GM23248 (cell line): Measurements from ENCODE around the gene CNTNAP5. TPM values are rescaled to one million over a fixed set of nuclear protein-coding genes. Genes with fewer than 3 reads are reported as not detected.

ENCODE experiments used
- DNase-seq: peaks from one replicate; pipeline ENCODE4 v3.0.0-alpha.2; 2015
- H2AFZ ChIP-seq: fragments of 200-600 bp; sonication (generic); 2 replicates; pipeline ENCODE4 v1.6.1; 2016; ENCODE audit warnings: antibody characterized with exemption
- H3F3A ChIP-seq: fragments of 200-600 bp; sonication (generic); 2 replicates; pipeline ENCODE4 v1.6.1; 2016; ENCODE audit warnings: mild to moderate bottlenecking, antibody characterized with exemption, mixed run types; ENCODE audit not compliant: insufficient read depth
- H3K27ac ChIP-seq: fragments of 200-600 bp; sonication (generic); 2 replicates; pipeline ENCODE4 v1.5.1; 2016; ENCODE audit warnings: mild to moderate bottlenecking
- H3K27me3 ChIP-seq: fragments of 200-600 bp; sonication (generic); replicated peaks from 2 replicates; pipeline ENCODE4 v1.6.1; 2016; ENCODE audit warnings: mild to moderate bottlenecking; ENCODE audit not compliant: insufficient read depth
- H3K36me3 ChIP-seq: fragments of 200-600 bp; sonication (generic); 2 replicates; pipeline ENCODE4 v1.6.1; 2016; ENCODE audit warnings: low read depth, mild to moderate bottlenecking
- H3K4me1 ChIP-seq: fragments of 200-600 bp; sonication (generic); 2 replicates; pipeline ENCODE4 v1.6.1; 2016; ENCODE audit warnings: mild to moderate bottlenecking; ENCODE audit not compliant: insufficient read depth
- H3K4me2 ChIP-seq: fragments of 200-600 bp; sonication (generic); one replicate; pipeline ENCODE4 v1.6.1; 2016; ENCODE audit warnings: mild to moderate bottlenecking; ENCODE audit not compliant: unreplicated experiment
- H3K4me3 ChIP-seq: fragments of 200-600 bp; sonication (generic); 2 replicates; pipeline ENCODE4 v1.5.1; 2016; ENCODE audit warnings: mild to moderate bottlenecking
- H3K79me2 ChIP-seq: fragments of 200-600 bp; sonication (generic); 2 replicates; pipeline ENCODE4 v1.6.1; 2016; ENCODE audit warnings: mild to moderate bottlenecking; ENCODE audit not compliant: insufficient read depth
- H3K9ac ChIP-seq: fragments of 200-600 bp; sonication (generic); 2 replicates; pipeline ENCODE4 v1.6.1; 2016; ENCODE audit warnings: mild to moderate bottlenecking
- H3K9me2 ChIP-seq: fragments of 200-600 bp; sonication (generic); 2 replicates; pipeline ENCODE4 v1.6.1; 2016; ENCODE audit warnings: mixed run types, mild to moderate bottlenecking, moderate library complexity; ENCODE audit not compliant: insufficient read depth
- H3K9me3 ChIP-seq: fragments of 200-600 bp; sonication (generic); one replicate; pipeline ENCODE4 v1.6.1; 2017; ENCODE audit warnings: low read depth
- H4K20me1 ChIP-seq: fragments of 200-600 bp; sonication (generic); 2 replicates; pipeline ENCODE4 v1.6.0; 2016; ENCODE audit not compliant: insufficient read depth
- EZH2 ChIP-seq: fragments of 200-600 bp; sonication (generic); IDR thresholded peaks from 2 replicates; pipeline ENCODE4 v1.6.1; 2018; ENCODE audit warnings: antibody characterized with exemption, mild to moderate bottlenecking; ENCODE audit not compliant: insufficient read depth, poor library complexity, severe bottlenecking
- EZH2phosphoT487 ChIP-seq: fragments of 200-600 bp; sonication (generic); IDR thresholded peaks from 2 replicates; pipeline ENCODE4 v1.6.1; 2018; ENCODE audit warnings: antibody characterized with exemption, moderate library complexity, mild to moderate bottlenecking, low read depth; ENCODE audit not compliant: insufficient read depth
- WGBS, 2 experiments: methylation state at CpG; one replicate each; pipeline ENCODE4 v1.1.6; 2015 to 2017; ENCODE audit warnings: low lambda C conversion rate in 2 of 2, low coverage in 1 of 2; ENCODE audit errors: missing lambda C conversion rate in 2 of 2; 5-methylcytosine and 5-hydroxymethylcytosine counted together
- in situ Hi-C: fragments of 300-500 bp; cut with MboI; formaldehyde crosslinking; loops from 2 replicates; pipeline ENCODE4 v1.15.0; 2020
- polyA plus RNA-seq: library from polyadenylated mRNA; unstranded; fragments of >200 nt; fragmentation: Nextera tagmentation; extraction: Ambion mirVana; gene quantifications from 2 replicates; pipeline ENCODE4 v1.2.1, GENCODE V29; 2016
- total RNA-seq: library from RNA; depleted of rRNA; stranded (reverse); fragments of >200 nt; shearing (Covaris generic); gene quantifications from 2 replicates; pipeline ENCODE4 v1.2.3, GENCODE V29; 2014

CNTNAP5 gene
- total and polyA plus RNA-seq, 2 experiments from 2014 or later: not detected

GRCh38 chr2:124875627-124876244, 850.6 kb downstream of the CNTNAP5 start:
- 4 to 19% methylated on average over 3 of the region's 3 CpGs for WGBS, 2 experiments
- DNase-seq: no peak

GRCh38 chr2:124877141-124877577, 852.1 kb downstream of the CNTNAP5 start:
- H3K4me2 ChIP-seq: no peak overlapping the region
- WGBS, 2 experiments: 8 to 10% methylated on average over 4 of the region's 4 CpGs
- H3K4me1 ChIP-seq: no peaks in the 10 kb centered on the region
- no peaks in the 10 kb centered on the region for H3K9me2 ChIP-seq
- no peaks in the 10 kb centered on the region for H4K20me1 ChIP-seq
- TF ChIP-seq EZH2 (no peak), EZH2phosphoT487 (no peak)
- no peaks in the 10 kb centered on the region for H3K27me3 ChIP-seq
- DNase-seq: no peak
- H3K79me2 ChIP-seq: no peaks in the 10 kb centered on the region
- H3F3A ChIP-seq: no peaks in the 10 kb centered on the region
- no peak overlapping the region for H3K27ac ChIP-seq
- H3K9ac ChIP-seq: no peak overlapping the region
- no peaks in the 10 kb centered on the region for H3K9me3 ChIP-seq
- no peak overlapping the region for H2AFZ ChIP-seq
- in situ Hi-C loops: no loop called here
- H3K36me3 ChIP-seq: no peaks in the 10 kb centered on the region
- no peak overlapping the region for H3K4me3 ChIP-seq

More at GRCh38 chr2:124875627-124876244, 850.6 kb downstream of the CNTNAP5 start:
- no peaks in the 10 kb centered on the region for H3K27me3 ChIP-seq
- no peaks in the 10 kb centered on the region for H3K9me2 ChIP-seq
- no peaks in the 10 kb centered on the region for H3K4me1 ChIP-seq
- no peaks in the 10 kb centered on the region for H3K36me3 ChIP-seq
- no peaks in the 10 kb centered on the region for H4K20me1 ChIP-seq
- H3F3A ChIP-seq: no peaks in the 10 kb centered on the region
- TF ChIP-seq EZH2: no peak
- no peak for TF ChIP-seq EZH2phosphoT487
- H3K4me3 ChIP-seq: no peak overlapping the region
- in situ Hi-C loops: no loop called here
- no peak overlapping the region for H3K4me2 ChIP-seq
- H3K79me2 ChIP-seq: no peaks in the 10 kb centered on the region
- H3K27ac ChIP-seq: no peak overlapping the region
- no peak overlapping the region for H3K9ac ChIP-seq
- no peaks in the 10 kb centered on the region for H3K9me3 ChIP-seq
- no peak overlapping the region for H2AFZ ChIP-seq

- whole genome bisulfite sequencing, 2 experiments: 36 to 42% methylated on average over 4 of the region's 4 CpGs
- no peaks in the 10 kb centered on the region for H3K4me1 ChIP-seq
- no peaks in the 10 kb centered on the region for H4K20me1 ChIP-seq
- H3F3A ChIP-seq: no peaks in the 10 kb centered on the region
- no peaks in the 10 kb centered on the region for H3K36me3 ChIP-seq
- no peak overlapping the region for H2AFZ ChIP-seq
- H3K9me2 ChIP-seq: no peaks in the 10 kb centered on the region
- H3K4me3 ChIP-seq: no peak overlapping the region
- no peak overlapping the region for H3K27ac ChIP-seq
- no peak for DNase-seq
- H3K27me3 ChIP-seq: no peaks in the 10 kb centered on the region
- H3K4me2 ChIP-seq: no peak overlapping the region
- no peak overlapping the region for H3K9ac ChIP-seq
- TF ChIP-seq EZH2phosphoT487 (no peak), EZH2 (no peak)
- H3K9me3 ChIP-seq: no peaks in the 10 kb centered on the region
- H3K79me2 ChIP-seq: no peaks in the 10 kb centered on the region
- in situ Hi-C loops: no loop called here
Observed at GRCh38 chr2:124879640-124880039, 854.6 kb downstream of the CNTNAP5 start.

- in situ Hi-C loops: no loop called here
- no peaks in the 10 kb centered on the region for H3K36me3 ChIP-seq
- H3K79me2 ChIP-seq: no peaks in the 10 kb centered on the region
- H2AFZ ChIP-seq: no peak overlapping the region
- no peak for DNase-seq
- no peaks in the 10 kb centered on the region for H3K4me1 ChIP-seq
- no peaks in the 10 kb centered on the region for H4K20me1 ChIP-seq
- 3 to 4% methylated on average over 2 of the region's 2 CpGs for WGBS, 2 experiments
- no peaks in the 10 kb centered on the region for H3K9me2 ChIP-seq
- H3K27me3 ChIP-seq: no peaks in the 10 kb centered on the region
- H3K9me3 ChIP-seq: no peaks in the 10 kb centered on the region
- H3K27ac ChIP-seq: no peak overlapping the region
- H3K4me2 ChIP-seq: no peak overlapping the region
- H3F3A ChIP-seq: no peaks in the 10 kb centered on the region
- H3K9ac ChIP-seq: no peak overlapping the region
- no peak for TF ChIP-seq EZH2
- TF ChIP-seq EZH2phosphoT487: no peak
- no peak overlapping the region for H3K4me3 ChIP-seq
Observed at GRCh38 chr2:124880995-124881394, 855.9 kb downstream of the CNTNAP5 start.
